NCI-H2081 treated with DMSO at 0.1 percent for 48 hours (cell line): ENCODE data around the gene UNC5A.

ENCODE experiments used
- DNase-seq: peaks from one replicate; lab custom pipeline; 2025; lab: John Stamatoyannopoulos, UW

The UNC5A gene

DNA sequence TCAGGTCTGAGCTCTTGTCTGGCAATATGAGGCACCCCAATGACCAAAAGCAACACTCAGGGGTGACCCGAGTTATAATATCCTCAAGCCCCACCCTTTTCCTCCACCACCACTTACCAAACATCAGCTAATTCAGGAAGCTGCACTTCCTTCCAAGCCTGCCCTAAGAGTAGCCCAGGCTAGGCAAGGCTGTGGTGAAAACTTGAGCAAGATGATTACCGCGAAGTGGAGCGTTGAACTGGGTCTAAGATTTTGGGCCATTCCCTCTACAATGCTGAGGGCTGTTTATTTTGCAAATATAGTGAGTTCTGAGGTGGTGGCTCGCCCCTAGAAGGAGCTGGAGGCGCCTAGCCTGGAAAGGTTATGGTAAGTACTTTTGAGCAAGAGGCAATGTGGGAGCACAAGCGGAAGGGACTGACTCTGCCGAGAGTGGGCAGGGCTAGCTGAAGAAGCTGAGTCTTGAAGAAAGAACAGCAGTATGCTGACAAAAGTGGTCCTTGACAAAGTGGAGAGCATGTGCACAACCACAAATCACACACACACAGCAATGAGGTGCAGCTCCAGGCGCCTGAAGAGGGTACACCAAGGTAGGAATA, 89.0 kb downstream of the UNC5A start, which contains the start of gene HK3:
TSS of gene HK3 (minus strand) at position 51 of the 596 bp plus-strand sequence. CDS start 3,187 bp downstream, outside the sequence.
- no peak for DNase-seq

DNA sequence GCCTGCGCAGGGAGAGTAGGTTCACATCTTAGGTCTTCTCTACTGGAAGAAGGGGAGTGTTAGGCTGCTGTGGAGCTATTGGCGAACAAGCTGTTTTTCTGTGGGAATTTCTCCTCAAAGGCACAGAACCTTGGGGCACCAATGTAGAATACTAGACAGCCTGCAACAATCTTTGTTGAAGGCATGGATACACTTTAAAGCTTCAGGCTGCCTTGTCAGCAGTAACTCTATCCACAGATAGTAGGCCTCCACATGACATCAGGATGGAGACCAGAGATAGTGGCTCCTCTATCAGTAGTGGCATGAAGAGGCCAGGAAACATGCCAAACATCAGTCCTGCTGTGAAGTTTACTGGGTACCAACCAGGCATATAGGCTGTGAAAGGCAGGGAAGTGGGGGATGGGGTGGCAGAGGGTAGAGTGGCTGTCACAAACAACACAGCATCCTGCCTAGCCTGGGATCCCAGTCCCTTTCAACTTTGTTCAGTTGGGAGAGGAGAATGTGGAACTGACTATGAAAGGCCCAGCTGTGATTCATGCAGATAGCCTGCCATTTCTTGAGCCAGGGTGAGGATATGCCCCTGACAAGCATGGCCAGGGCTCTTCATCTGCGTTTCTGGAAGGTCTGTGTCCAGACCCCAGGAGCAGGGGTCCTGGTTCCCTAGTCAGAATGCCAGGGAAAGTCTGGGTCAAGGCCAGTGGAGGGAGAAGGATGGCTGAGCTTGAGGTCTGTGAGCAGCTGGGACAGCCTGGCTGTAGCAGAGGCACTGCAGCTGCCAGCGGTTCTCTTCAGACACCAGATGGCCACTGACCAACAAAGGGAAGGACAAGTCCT, 89.8 kb downstream of the UNC5A start:
- DNase-seq = no peak

DNA sequence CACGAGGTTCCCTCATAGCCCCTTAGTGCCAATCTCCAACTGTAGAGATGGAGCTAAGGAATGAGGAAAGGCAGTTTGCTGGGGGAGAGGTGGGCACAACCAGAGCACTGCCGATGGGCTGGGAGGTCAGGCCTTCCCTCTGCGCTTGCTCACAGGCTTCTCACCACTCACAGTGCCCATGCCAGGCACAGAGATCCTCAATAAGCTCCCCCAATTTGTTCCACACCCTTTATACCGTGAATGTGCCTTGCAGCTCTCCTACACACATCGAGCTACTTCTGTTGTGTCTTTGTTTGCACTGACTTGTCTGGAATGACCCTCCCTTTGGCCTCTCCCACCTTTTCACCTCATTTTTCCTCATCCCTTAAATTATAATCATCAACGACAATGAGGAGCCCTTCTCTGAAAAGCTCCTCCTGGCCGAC, 90.4 kb downstream of the UNC5A start:
- no peak for DNase-seq

GRCh38 chr5:176901260-176902101, 91.1 kb downstream of the UNC5A start:
- no peak for DNase-seq

DNA sequence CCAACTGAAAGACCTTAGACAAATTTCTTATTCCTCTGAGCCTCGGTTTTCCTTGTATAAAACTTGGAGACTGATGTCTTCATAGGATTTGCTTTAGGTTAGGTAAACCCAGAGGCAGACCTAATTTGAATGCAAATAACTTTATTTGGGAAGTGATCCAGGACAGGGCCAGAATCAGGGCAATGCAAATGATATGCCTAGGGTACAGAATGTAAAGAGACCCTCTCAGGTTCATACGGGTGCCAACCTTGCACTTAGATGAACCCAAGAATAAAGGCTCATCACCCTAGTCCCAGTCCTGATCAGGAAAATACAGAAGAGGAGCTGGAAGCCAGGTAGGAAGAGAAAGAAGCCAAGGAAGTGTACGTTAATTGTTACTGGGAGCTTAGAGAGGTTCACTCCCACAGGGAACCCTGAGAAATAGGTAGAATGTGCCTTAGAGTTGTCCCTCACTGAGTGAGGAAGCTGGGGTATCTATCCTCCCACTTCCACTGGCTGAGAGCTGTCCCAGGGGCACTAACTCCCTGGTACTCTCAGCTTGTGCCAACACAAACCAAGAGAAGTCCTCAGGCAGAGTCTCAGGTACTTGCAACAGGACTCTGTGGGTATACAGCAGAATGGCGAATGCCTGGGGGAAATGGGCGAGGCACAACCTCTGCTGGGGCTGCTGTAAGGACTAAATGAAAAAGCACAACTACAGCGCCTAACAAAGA, 91.9 kb downstream of the UNC5A start:
- no peak for DNase-seq

- no peak for DNase-seq
These were observed 92.7 kb downstream of the UNC5A start for GRCh38 chr5:176902911-176903664.

GRCh38 chr5:176904276-176904675, 93.9 kb downstream of the UNC5A start:
- no peak for DNase-seq

DNA sequence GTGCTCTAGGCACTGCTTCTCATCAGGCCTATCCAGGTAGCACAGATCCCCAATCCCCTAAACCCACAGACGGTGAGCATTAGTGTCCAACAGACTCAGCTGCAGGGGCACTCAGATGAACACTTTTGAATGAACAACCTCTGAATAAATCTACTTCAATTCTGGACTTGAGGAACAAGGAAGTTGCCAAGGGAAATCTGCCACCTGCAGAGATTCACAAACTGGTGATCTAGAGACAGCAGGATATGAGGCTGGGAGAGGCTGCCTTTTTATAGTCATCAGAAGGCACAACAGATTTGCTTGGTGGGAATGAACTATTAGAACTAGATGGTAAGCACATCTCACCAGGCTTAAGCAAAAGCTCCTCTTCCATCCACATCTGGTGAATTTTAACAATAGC, 95.8 kb downstream of the UNC5A start:
- no peak for DNase-seq

DNA sequence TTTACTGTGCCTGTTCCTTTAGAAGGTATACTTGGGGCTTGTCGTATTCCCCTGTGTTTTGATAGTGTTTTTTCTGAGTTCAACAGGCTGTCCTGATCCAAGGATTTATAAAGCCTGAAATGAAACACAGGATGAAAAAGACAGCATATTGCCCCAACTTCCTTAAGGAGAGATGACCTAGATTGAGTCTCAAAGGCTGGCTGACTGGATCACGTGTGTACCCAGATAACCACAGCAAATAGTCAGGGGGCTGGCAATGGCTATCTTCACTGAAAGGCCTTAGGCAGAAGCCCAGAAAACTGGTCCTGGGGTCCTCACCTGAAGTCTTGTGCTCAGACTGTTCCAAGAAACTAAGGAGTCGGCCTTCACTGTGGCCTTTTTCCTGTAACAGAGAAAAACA, 96.4 kb downstream of the UNC5A start:
- no peak for DNase-seq

GRCh38 chr5:176908675-176909368, 98.5 kb downstream of the UNC5A start:
- DNase-seq = no peak

GRCh38 chr5:176912115-176912514, 101.8 kb downstream of the UNC5A start:
- DNase-seq = no peak

- no peak for DNase-seq
These were observed 105.5 kb downstream of the UNC5A start for GRCh38 chr5:176915906-176916305.

DNA sequence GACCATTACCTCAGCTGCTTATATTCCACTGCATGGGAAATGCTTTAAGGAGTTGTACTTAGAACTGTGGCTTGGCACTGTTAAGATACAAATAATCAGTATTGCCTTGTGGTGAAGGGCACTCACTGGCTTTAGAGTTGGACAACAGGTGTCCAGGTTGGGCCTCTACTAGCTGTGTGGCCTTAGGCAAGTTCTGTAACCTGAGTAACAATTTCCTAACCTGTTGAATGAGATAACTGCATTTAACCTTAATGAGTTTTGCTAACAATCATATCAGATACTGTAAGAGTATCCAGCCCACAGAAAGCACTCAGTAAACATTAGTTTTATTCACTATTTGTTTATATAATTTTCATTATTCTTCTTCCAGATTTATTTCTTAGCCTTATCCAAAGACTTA, 106.0 kb downstream of the UNC5A start:
- DNase-seq = no peak

- no peak for DNase-seq
These were observed 108.3 kb downstream of the UNC5A start for GRCh38 chr5:176918613-176919012.

- no peak for DNase-seq
These were observed 111.4 kb downstream of the UNC5A start for GRCh38 chr5:176921714-176922113.

DNA sequence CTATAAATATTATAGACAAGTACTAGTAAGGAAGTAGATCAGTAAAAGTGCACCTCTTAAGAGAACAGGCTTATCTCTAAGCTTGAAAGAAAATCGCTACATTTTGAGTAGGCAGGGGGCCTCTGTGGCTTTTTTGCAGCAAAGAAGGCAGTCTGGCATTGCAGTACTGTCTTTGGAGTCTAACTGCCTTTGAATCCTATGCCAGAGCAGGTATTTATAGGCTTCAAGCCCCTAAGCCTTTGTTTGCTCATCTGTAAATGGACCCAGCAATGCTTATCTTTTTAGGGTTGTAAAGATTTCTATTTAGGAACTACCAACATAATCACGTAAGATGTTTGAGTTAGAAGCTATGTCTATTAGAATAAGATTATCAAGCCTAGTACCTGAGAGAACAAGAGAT, 112.5 kb downstream of the UNC5A start:
- no peak for DNase-seq

DNA sequence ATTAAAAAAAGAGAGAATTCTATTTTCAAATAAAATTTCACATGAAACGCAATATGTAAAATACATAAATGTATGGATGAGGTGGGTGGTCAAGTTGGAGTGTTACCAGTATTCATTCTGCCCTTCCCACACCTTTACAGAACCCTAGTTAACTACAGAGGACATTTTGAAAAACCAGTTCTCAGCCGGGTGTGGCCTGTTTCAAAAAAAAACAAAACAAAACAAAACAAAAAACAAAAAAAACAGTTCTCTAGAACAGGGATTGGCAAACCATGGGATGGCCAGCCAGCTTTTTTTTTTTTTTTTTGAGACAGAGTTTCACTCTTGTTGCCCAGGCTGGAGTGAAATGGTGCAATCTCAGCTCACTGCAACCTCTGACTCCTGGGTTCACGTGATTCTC, 117.2 kb downstream of the UNC5A start:
- no peak for DNase-seq

- DNase-seq = no peak
These were observed 119.3 kb downstream of the UNC5A start for GRCh38 chr5:176929654-176930053.
